K562 (cell line): ENCODE data around the gene DEPP1. TPM values are rescaled to one million over a fixed set of nuclear protein-coding genes. Genes with fewer than 3 reads are reported as not detected.
A peak's percentile ranks its signal among the peaks of the same experiment; 100 is the strongest.

Experiments used
- CC2D1A ChIP-seq: fragments of 450-650 bp; IDR thresholded peaks from 2 replicates; pipeline ENCODE4 v1.6.1; 2017; ENCODE audit warnings: mild to moderate bottlenecking
- CTBP1 ChIP-seq: fragments of 450-650 bp; IDR thresholded peaks from 2 replicates; pipeline ENCODE4 v1.6.1; 2016; ENCODE audit warnings: borderline replicate concordance
- FOXK2 ChIP-seq, 2 experiments: fragments of 450-650 bp; IDR thresholded peaks in 1 of 2; conservative IDR thresholded peaks in 1 of 2; 2 replicates each; pipeline ENCODE4 v1.6.1; 2016; ENCODE audit warnings: low read depth in 2 of 2, mild to moderate bottlenecking in 1 of 2
- HSF4 ChIP-seq: fragments of 250-450 bp; sonication (Bioruptor Pico); IDR thresholded peaks from 2 replicates; pipeline ENCODE4 v2.1.2; 2022; ENCODE audit warnings: mild to moderate bottlenecking, moderate library complexity, borderline replicate concordance
- ILF3 ChIP-seq: fragments of 450-650 bp; IDR thresholded peaks from 2 replicates; pipeline ENCODE4 v1.6.1; 2018; ENCODE audit warnings: antibody characterized with exemption, mild to moderate bottlenecking, moderate library complexity, borderline replicate concordance
- MAFK ChIP-seq: IDR thresholded peaks from 2 replicates; pipeline ENCODE4 v1.6.1; 2011; ENCODE audit warnings: low read length, improper control_type of control experiment
- MAZ ChIP-seq, 2 experiments: fragments of 450-650 bp in 1 of 2; sonication (generic) in 1 of 2; formaldehyde crosslinking; IDR thresholded peaks in 1 of 2; conservative IDR thresholded peaks in 1 of 2; 2 replicates each; pipeline versions ENCODE4 v1.4.0 to v1.5.0; 2020; ENCODE audit warnings: mild to moderate bottlenecking in 1 of 2, missing genetic modification reagents in 1 of 2
- RB1 ChIP-seq: fragments of 450-650 bp; IDR thresholded peaks from 2 replicates; pipeline ENCODE4 v1.6.1; 2017; ENCODE audit warnings: low read depth, mild to moderate bottlenecking
- RBM17 ChIP-seq: fragments of 200-400 bp; formaldehyde crosslinking; IDR thresholded peaks from 2 replicates; pipeline ENCODE4 v1.6.1; 2017; ENCODE audit warnings: low read depth, mild to moderate bottlenecking, low read length, borderline replicate concordance
- SAFB ChIP-seq: fragments of 200-400 bp; formaldehyde crosslinking; IDR thresholded peaks from 2 replicates; pipeline ENCODE4 v1.6.1; 2017; ENCODE audit warnings: low read depth, low read length, borderline replicate concordance
- SMARCA5 ChIP-seq: fragments of 450-650 bp; IDR thresholded peaks from 2 replicates; pipeline ENCODE4 v1.6.1; 2016
- SMARCE1 ChIP-seq: fragments of 450-650 bp; IDR thresholded peaks from 2 replicates; pipeline ENCODE4 v1.7.1; 2016; ENCODE audit warnings: mild to moderate bottlenecking
- TGIF2 ChIP-seq: sonication (generic); formaldehyde crosslinking; IDR thresholded peaks from 2 replicates; pipeline ENCODE4 v1.8.1; 2022; ENCODE audit warnings: mild to moderate bottlenecking, missing genetic modification reagents, moderate library complexity
- ZHX1 ChIP-seq: fragments of 150-350 bp; conservative IDR thresholded peaks from 2 replicates; pipeline ENCODE4 v1.6.1; 2014; ENCODE audit warnings: low read length
- ZNF431 ChIP-seq: sonication (generic); formaldehyde crosslinking; IDR thresholded peaks from 2 replicates; pipeline ENCODE4 v1.8.0; 2022; ENCODE audit warnings: mild to moderate bottlenecking, missing genetic modification reagents
- ZNF57 ChIP-seq: fragments of 450-650 bp; formaldehyde crosslinking; IDR thresholded peaks from 2 replicates; pipeline ENCODE4 v1.4.0; 2020; ENCODE audit warnings: mild to moderate bottlenecking, moderate library complexity
- polyA plus RNA-seq, 8 experiments: library from polyadenylated mRNA; depleted of rRNA in 4 of 8; stranded (reverse) in 5 of 8; unstranded in 3 of 8; fragments of >200 nt; fragmentation: Nextera tagmentation in 2 of 8; fragmentation: Illumina TruSeq in 1 of 8; extraction: Ambion mirVana in 2 of 8; extraction: Trizol in 1 of 8; gene quantifications; 2 replicates each; pipeline versions ENCODE4 v1.2.1 to v1.2.3, GENCODE V29; 2011 to 2014; ENCODE audit warnings: inconsistent platforms in 1 of 8, missing spikeins in 1 of 8
- total RNA-seq, 7 experiments: library from RNA; depleted of rRNA in 6 of 7; stranded (reverse); fragments of >200 nt in 6 of 7; fragmentation: Illumina TruSeq in 2 of 7; extraction: Trizol in 2 of 7; gene quantifications; 2 replicates each; pipeline versions ENCODE4 v1.2.1 to v1.2.3, GENCODE V29; 2011 to 2021; ENCODE audit warnings: low replicate concordance in 1 of 7
- TF ChIP-seq, protein P1 (sequence below), 2 experiments: fragments of 450-650 bp; formaldehyde crosslinking in 1 of 2; IDR thresholded peaks; 2 replicates each; pipeline versions ENCODE4 v1.4.0 to v1.6.1; 2014 to 2020; ENCODE audit warnings: mild to moderate bottlenecking in 2 of 2, borderline replicate concordance in 1 of 2, low read depth in 1 of 2

Gene DEPP1
- total and polyA plus RNA-seq, 9 of the 15 experiments (the other 6 are each of a cell fraction or from before 2014, with no cell fraction given) = 0.04 to 0.54 (median 0.20) TPM; not detected in 1

DNA sequence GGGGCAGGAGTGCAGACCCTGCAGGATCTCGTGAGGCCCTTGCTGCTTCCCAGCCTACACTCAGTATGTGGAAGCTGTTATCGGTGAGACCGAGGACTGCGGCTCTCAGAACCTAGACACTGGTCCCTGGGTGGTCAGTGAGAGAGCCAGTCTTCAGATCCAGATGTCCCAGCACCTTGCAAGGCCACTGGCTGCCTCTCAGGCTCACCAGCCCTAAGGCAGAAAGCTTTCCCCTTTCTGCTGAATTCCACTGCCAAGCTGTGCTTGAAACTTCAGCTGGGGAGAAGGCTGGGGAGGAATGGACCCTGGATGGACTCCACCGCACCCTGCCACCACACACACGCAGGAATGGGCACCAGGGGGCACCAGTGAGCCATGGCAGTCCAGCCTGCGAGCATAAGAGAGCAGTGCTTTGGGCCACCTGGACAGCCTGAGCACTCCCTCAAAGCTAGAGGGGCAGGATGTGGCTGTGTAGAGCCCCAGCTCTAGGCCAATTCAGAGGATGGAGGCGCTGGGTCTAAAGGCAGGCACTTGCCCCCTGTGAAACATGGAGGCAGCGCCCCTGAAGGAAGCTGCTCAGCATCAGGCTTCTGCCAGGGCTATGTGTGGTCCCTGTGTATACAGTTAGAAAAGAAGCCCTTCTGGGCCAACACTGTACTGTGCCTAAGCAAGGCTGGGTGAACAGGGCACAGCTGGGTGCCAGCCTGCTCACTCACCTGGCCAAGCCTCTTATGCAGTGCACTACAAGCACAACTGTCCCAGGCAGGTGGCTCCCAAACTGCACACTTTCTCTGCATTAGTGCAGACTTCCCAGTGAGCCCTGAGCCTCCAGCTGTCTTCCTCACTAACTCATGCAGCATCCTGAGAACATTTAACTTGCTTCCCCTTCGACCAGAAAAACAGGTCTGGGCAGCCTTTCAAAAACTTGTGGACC is 45.8 kb downstream of the DEPP1 start (continued):
- TF ChIP-seq RBM17 (no peak), SMARCA5 (no peak), CC2D1A (peak; percentile 81), ZHX1 (0 out of 2 replicates have a peak, but pooled peaks have one; percentile 48), SMARCE1 (no peak), RB1 (peak; percentile 50; the same call in 1 of the 2 replicates), MAFK (no peak), TGIF2 (CRISPR knock-in tag) (no peak), FOXK2 (conservative IDR thresholded peaks at IDR 0.05 in 1 of 2, IDR thresholded peaks at IDR 0.05 in 1 of 2; ENCODE audit: low read depth in 2 of 2) (no peak), MAZ (CRISPR knock-in tag; conservative IDR thresholded peaks at IDR 0.05 in 1 of 2, IDR thresholded peaks at IDR 0.05 in 1 of 2) (peak in 1 of 2 experiments; percentile 51; a peak in 2 of 4 replicates), ZNF57 (CRISPR knock-in tag) (no peak), HSF4 (CRISPR knock-in tag) (no peak), ZNF431 (CRISPR knock-in tag) (no peak), CTBP1 (peak; percentile 78), SAFB (no peak), ILF3 (no peak)
- TF ChIP-seq, protein P1, sequence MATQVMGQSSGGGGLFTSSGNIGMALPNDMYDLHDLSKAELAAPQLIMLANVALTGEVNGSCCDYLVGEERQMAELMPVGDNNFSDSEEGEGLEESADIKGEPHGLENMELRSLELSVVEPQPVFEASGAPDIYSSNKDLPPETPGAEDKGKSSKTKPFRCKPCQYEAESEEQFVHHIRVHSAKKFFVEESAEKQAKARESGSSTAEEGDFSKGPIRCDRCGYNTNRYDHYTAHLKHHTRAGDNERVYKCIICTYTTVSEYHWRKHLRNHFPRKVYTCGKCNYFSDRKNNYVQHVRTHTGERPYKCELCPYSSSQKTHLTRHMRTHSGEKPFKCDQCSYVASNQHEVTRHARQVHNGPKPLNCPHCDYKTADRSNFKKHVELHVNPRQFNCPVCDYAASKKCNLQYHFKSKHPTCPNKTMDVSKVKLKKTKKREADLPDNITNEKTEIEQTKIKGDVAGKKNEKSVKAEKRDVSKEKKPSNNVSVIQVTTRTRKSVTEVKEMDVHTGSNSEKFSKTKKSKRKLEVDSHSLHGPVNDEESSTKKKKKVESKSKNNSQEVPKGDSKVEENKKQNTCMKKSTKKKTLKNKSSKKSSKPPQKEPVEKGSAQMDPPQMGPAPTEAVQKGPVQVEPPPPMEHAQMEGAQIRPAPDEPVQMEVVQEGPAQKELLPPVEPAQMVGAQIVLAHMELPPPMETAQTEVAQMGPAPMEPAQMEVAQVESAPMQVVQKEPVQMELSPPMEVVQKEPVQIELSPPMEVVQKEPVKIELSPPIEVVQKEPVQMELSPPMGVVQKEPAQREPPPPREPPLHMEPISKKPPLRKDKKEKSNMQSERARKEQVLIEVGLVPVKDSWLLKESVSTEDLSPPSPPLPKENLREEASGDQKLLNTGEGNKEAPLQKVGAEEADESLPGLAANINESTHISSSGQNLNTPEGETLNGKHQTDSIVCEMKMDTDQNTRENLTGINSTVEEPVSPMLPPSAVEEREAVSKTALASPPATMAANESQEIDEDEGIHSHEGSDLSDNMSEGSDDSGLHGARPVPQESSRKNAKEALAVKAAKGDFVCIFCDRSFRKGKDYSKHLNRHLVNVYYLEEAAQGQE (IDR thresholded peaks at IDR 0.05; ENCODE audit: borderline replicate concordance) = peak; percentile 94
- TF ChIP-seq, protein P1 (CRISPR knock-in tag; IDR thresholded peaks at IDR 0.05; ENCODE audit: low read depth) = no peak
